HL-60/S4 (cell line): ENCODE data around the gene ARFIP1.

ENCODE experiments used
- in situ Hi-C: fragments of 300-500 bp; cut with MboI; formaldehyde crosslinking; loops from 2 replicates; pipeline ENCODE4 v1.14.3; 2022; ENCODE audit warnings: low sequenced_read_pairs

The ARFIP1 gene

DNA sequence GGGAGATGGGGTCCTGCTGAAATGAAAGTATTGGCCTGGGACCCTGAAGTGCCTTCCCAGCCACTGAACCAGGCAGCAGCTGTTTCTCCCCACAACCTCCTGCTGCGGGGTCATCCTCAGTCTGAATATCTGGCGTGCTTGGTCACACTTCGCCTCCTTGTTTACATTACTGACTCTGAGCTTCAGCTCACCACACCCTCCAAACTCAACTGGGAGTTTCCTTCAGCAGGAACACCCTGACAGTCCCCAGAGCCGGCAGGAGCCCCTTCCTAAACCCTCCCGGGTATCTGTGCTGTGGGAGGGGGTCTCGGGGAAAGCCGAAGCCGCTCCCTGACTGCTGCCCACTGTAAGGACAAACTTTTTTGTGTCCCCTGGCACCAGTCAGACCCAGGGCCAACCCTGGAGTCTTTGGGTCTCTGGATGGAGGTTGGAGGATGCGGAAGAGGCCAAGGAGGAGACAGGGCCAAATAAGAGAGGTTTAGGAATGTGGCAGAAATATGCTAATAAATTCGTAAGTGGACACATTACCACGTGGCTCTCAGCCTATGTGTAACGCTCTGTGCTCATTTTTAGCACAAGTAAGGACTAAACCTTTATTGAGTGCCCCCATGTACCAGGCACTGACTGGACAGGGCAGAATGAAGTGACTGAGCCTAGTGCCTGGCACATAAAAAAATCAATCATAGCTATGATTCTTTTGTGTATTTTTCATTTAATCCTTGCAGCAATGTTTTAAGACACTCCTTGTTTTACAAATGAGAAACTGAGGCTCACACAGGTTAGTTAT, 177.1 kb downstream of the ARFIP1 start:
- in situ Hi-C loops, result no loop called here

DNA sequence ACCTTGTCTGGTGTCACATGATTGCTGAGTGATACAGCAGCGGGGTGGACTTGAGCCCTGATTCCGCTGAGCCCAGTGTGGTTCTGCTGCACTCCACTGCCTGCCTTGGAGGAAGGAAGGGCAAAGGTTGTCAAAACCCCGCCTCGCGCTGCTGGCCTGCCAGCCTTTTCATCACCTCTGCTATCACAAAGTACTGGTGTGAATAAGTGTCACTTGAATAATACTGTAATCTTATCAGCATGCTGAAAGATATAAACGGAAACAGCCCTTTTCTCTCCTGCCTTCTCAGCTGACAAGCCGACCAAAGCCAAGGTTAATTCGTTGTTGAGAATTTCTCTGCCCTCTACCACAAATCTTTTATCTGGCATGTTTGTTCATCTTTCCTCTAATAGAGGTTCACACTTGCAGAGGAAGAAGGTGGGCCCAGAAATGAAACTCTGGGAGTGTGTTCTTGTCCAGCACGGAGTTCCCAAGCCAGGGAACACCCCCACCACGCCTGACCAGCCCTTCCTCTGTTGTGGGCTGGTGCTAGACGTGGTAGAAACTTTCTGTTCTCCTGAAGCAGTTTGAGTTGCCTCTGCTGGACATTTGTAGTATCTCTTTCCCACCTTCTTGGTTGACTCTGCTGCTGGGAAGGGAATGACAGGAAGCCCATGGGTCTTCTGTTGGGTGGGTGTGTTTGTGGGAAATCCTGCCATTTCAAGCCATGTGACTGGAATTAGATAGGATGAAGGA, 177.8 kb downstream of the ARFIP1 start:
- in situ Hi-C loops, result no loop called here

DNA sequence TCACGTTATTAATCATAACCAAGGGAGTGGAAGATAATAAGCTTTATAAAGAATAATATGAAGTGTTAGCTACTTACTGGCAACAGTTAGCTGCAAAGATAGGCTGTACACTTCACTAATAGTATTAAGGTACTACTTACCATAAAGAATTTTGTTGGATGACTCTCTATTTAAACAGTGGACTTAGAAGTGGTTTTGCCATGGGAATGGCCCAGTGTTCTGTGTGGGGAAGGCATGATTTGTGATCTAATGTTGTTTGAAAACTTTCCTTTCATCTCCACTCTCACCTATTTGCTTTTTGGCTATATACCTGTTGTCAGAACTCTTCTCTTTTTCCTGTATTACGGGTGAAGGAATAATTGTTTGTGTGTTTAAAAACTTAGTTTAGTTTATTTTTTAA, 179.3 kb downstream of the ARFIP1 start:
- in situ Hi-C loops, result no loop called here

DNA sequence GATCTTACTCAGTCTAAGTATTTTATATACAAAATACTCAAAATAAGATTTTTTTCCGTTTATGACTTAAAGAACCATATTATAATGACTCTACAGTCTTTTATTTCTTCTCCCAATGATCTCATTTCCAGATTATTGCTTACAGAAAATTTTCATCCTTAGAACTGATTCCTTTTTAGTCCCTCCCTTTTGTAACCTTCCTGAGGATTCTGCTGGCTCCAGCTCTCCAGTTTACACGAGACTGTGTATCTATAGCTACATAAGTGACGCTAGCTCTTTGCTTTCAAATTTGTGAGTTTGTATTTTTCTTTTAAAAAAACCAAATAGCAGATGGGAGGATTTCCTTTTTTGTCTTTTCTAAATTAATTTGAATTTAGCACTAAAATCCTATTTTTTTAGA, 180.3 kb downstream of the ARFIP1 start:
- in situ Hi-C loops, result no loop called here

DNA sequence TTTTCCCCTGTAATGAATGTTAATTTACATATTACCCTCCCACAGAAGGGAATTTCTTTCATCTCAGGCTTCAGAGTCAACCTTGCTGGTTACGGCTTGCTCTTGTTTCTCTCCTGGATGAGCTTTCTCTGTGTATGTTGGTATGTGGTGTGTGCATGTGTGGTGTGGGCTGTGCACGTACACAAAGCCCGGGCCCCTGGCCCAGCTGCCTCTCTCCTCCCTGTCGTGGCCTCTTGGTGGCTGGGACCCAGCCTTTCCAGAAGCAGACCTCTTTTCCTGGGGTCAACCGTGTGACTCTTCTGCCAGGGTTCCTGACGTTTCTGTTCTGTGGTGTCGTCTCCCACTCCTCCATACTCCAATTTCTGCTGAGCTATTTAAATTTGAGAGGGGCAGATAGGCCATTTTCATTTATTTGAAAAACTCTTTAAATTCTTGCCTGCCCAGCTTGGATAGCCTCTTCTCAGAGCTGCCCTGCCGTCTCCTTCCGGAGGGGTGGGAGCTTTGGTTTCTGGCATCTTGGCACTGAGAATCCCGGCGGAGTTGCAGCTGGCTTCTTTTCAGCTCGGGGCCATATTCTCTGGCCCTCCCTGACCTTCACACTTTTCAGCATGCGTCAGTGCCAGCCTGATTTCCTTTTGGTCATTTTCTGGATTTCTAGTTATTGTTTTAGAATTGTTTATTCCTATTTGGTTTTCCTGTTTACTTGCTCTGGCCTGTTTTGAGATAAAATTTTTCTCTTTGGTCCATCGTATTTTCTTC, 181.4 kb downstream of the ARFIP1 start:
- in situ Hi-C loops, result no loop called here

DNA sequence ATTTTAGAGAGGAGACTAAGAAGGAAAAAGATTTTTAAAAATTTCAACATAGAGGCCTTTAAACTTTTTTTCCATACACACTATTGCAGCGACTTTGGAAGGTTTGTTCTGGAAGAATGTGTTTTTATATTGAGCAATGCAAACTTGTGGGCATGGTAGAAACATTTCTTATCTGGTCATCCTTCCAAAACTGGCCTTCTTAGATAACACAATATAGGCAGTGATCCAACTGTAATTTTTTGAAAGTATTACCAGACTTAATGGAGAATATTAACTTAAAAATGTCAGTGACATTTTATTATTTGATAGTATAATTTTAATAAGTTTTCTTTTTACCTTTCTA, 182.0 kb downstream of the ARFIP1 start:
- in situ Hi-C loops, result no loop called here
